ENCODE data around the gene ABTB1.

Gene ABTB1

GRCh38 chr3:127720985-127721935 lies 48.5 kb downstream of the ABTB1 start:
- DNase-seq (ENCODE audit: low spot score): no peak

- DNase-seq (ENCODE audit: low spot score): no peak
Observed at GRCh38 chr3:127722091-127722784, 49.5 kb downstream of the ABTB1 start.

- DNase-seq (ENCODE audit: low spot score): no peak
Observed at GRCh38 chr3:127723011-127723567, 50.3 kb downstream of the ABTB1 start.

- DNase-seq (ENCODE audit: low spot score): no peak
Observed at GRCh38 chr3:127726894-127727293, 54.1 kb downstream of the ABTB1 start.

- DNase-seq (ENCODE audit: low spot score): no peak
Observed at GRCh38 chr3:127728417-127729015, 55.8 kb downstream of the ABTB1 start.

- no peak for DNase-seq (ENCODE audit: low spot score)
Observed at GRCh38 chr3:127729556-127730056, 56.9 kb downstream of the ABTB1 start.

- DNase-seq (ENCODE audit: low spot score): no peak
Observed at GRCh38 chr3:127730171-127730570, 57.4 kb downstream of the ABTB1 start.
